GM23338 (cell line): ENCODE results near the gene WWOX. TPM values are rescaled to one million over a fixed set of nuclear protein-coding genes. Genes with fewer than 3 reads are reported as not detected.

Source experiments
- ATAC-seq: fragments of 200-7000 bp; cut with Tn5 transposase; 3 replicates; pipeline ENCODE4 v1.9.1; 2020
- DNase-seq: peaks from one replicate; pipeline ENCODE4 v3.0.0-alpha.2; 2015; ENCODE audit warnings: low spot score
- H2AFZ ChIP-seq: fragments of 200-600 bp; sonication (generic); 2 replicates; pipeline ENCODE4 v1.8.0; 2016; ENCODE audit warnings: antibody characterized with exemption, mild to moderate bottlenecking, moderate library complexity
- H3F3A ChIP-seq: fragments of 200-600 bp; sonication (generic); replicated peaks from 2 replicates; pipeline ENCODE4 v1.8.0; 2017; ENCODE audit warnings: antibody characterized with exemption, mixed run types, low read depth
- H3K27ac ChIP-seq: fragments of 200-600 bp; sonication (generic); 2 replicates; pipeline ENCODE4 v1.6.1; 2016; ENCODE audit warnings: low read depth
- H3K27me3 ChIP-seq: fragments of 200-600 bp; sonication (generic); 2 replicates; pipeline ENCODE4 v1.8.0; 2016; ENCODE audit warnings: mild to moderate bottlenecking, mixed run types, moderate library complexity; ENCODE audit not compliant: insufficient read depth
- H3K36me3 ChIP-seq: fragments of 200-600 bp; sonication (generic); 2 replicates; pipeline ENCODE4 v1.8.0; 2016; ENCODE audit warnings: mild to moderate bottlenecking; ENCODE audit not compliant: insufficient read depth
- H3K4me1 ChIP-seq: fragments of 200-600 bp; sonication (generic); 2 replicates; pipeline ENCODE4 v1.8.0; 2016; ENCODE audit warnings: mild to moderate bottlenecking, moderate library complexity; ENCODE audit not compliant: insufficient read depth
- H3K4me2 ChIP-seq: fragments of 200-600 bp; sonication (generic); 2 replicates; pipeline ENCODE4 v1.7.1; 2017; ENCODE audit warnings: mixed run types
- H3K4me3 ChIP-seq: fragments of 200-600 bp; sonication (generic); 2 replicates; pipeline ENCODE4 v1.6.1; 2016; ENCODE audit warnings: mixed run types
- H3K79me2 ChIP-seq: fragments of 200-600 bp; sonication (generic); replicated peaks from 2 replicates; pipeline ENCODE4 v1.8.0; 2017; ENCODE audit warnings: mild to moderate bottlenecking; ENCODE audit not compliant: insufficient read depth
- H3K9me2 ChIP-seq: fragments of 200-600 bp; sonication (generic); 2 replicates; pipeline ENCODE4 v1.8.0; 2017; ENCODE audit not compliant: insufficient read depth
- H4K20me1 ChIP-seq: fragments of 200-600 bp; sonication (generic); replicated peaks from 2 replicates; pipeline ENCODE4 v1.8.0; 2017; ENCODE audit warnings: mild to moderate bottlenecking; ENCODE audit not compliant: insufficient read depth
- H3K27ac Mint-ChIP-seq: 2 replicates; pipeline ENCODE4 v1.8.0; 2020; ENCODE audit warnings: inconsistent platforms, mild to moderate bottlenecking, moderate library complexity, mixed read lengths
- H3K27me3 Mint-ChIP-seq: 3 replicates; pipeline ENCODE4 v1.8.0; 2022; ENCODE audit warnings: low read depth, mild to moderate bottlenecking, moderate library complexity, mixed read lengths, inconsistent platforms; ENCODE audit not compliant: insufficient read depth, poor library complexity
- H3K36me3 Mint-ChIP-seq: 3 replicates; pipeline ENCODE4 v1.8.0; 2021; ENCODE audit warnings: low read depth, mild to moderate bottlenecking, inconsistent platforms, moderate library complexity, mixed read lengths
- H3K4me1 Mint-ChIP-seq: 3 replicates; pipeline ENCODE4 v1.8.0; 2020; ENCODE audit warnings: mild to moderate bottlenecking, inconsistent platforms, mixed read lengths
- H3K4me3 Mint-ChIP-seq: 3 replicates; pipeline ENCODE4 v1.8.0; 2021; ENCODE audit warnings: moderate library complexity, mild to moderate bottlenecking, inconsistent platforms, mixed read lengths
- H3K9me3 Mint-ChIP-seq: 3 replicates; pipeline ENCODE4 v1.8.0; 2020; ENCODE audit warnings: moderate library complexity, mild to moderate bottlenecking, inconsistent platforms, mixed read lengths
- CREB1 ChIP-seq: fragments of 250-450 bp; sonication (Bioruptor Pico); IDR thresholded peaks from 2 replicates; pipeline ENCODE4 v1.5.0; 2020; ENCODE audit warnings: low read depth, mild to moderate bottlenecking, moderate library complexity
- CTCF ChIP-seq, 2 experiments: fragments of 200-600 bp in 1 of 2; sonication (generic) in 1 of 2; conservative IDR thresholded peaks; 2 replicates each; pipeline versions ENCODE4 v1.5.1 to v1.6.1; 2016 to 2017; ENCODE audit warnings: antibody characterized with exemption in 2 of 2, low read depth in 2 of 2, mild to moderate bottlenecking in 2 of 2, moderate library complexity in 1 of 2
- ETS1 ChIP-seq: IDR thresholded peaks from 2 replicates; pipeline ENCODE4 v1.6.1; 2016; ENCODE audit warnings: antibody characterized with exemption
- EZH2 ChIP-seq: fragments of 200-600 bp; sonication (generic); IDR thresholded peaks from one replicate; pipeline ENCODE4 v1.8.0; 2017; ENCODE audit warnings: antibody characterized with exemption, mild to moderate bottlenecking, low read depth; ENCODE audit not compliant: unreplicated experiment
- EZH2phosphoT487 ChIP-seq: fragments of 200-600 bp; sonication (generic); IDR thresholded peaks from one replicate; pipeline ENCODE4 v1.8.1; 2018; ENCODE audit warnings: antibody characterized with exemption; ENCODE audit not compliant: unreplicated experiment
- JUNB ChIP-seq: IDR thresholded peaks from one replicate; pipeline ENCODE4 v1.6.1; 2016; ENCODE audit warnings: antibody characterized with exemption; ENCODE audit not compliant: unreplicated experiment
- NANOG ChIP-seq: IDR thresholded peaks from 2 replicates; pipeline ENCODE4 v1.6.1; 2016; ENCODE audit warnings: antibody characterized with exemption, borderline replicate concordance
- ZNF114 ChIP-seq: fragments of 250-450 bp; sonication (Bioruptor Pico); IDR thresholded peaks from 2 replicates; pipeline ENCODE4 v1.5.0; 2020; ENCODE audit warnings: mild to moderate bottlenecking, moderate library complexity
- ZNF331 ChIP-seq: fragments of 250-450 bp; sonication (Bioruptor Pico); IDR thresholded peaks from 2 replicates; pipeline ENCODE4 v1.5.0; 2020; ENCODE audit warnings: low read depth, mild to moderate bottlenecking, moderate library complexity
- ZNF462 ChIP-seq: fragments of 250-450 bp; sonication (Bioruptor Pico); IDR thresholded peaks from 2 replicates; pipeline ENCODE4 v1.5.0; 2020; ENCODE audit warnings: mild to moderate bottlenecking, moderate library complexity
- polyA plus RNA-seq: library from polyadenylated mRNA; unstranded; fragments of >200 nt; fragmentation: Nextera tagmentation; extraction: Ambion mirVana; gene quantifications from 2 replicates; pipeline ENCODE4 v1.2.1, GENCODE V29; 2016
- total RNA-seq: library from RNA; depleted of rRNA; stranded (reverse); fragments of >200 nt; shearing (Covaris generic); gene quantifications from 2 replicates; pipeline ENCODE4 v1.2.3, GENCODE V29; 2014

Gene WWOX
- total and polyA plus RNA-seq, 2 experiments from 2014 or later = 10.0 to 19.3 TPM

GRCh38 chr16:79181419-79181818 lies 1082.0 kb downstream of the WWOX start:
- no peak for DNase-seq
- TF ChIP-seq EZH2phosphoT487 (no peak), ZNF331 (CRISPR knock-in tag) (no peak)
- H3K27ac ChIP-seq = no peak overlapping the region

GRCh38 chr16:79182616-79183015 lies 1083.2 kb downstream of the WWOX start:
- no peak overlapping the region for H3K4me3 Mint-ChIP-seq
- peaks cover 5% of the 10 kb centered on the region; the same call in 1 of the 3 replicates for H3K9me3 Mint-ChIP-seq
- Histone ChIP-seq H3K27me3 (no peaks in the 10 kb centered on the region), H3K4me3 (no peak overlapping the region), H3K36me3 (no peaks in the 10 kb centered on the region), H3K27ac (no peak overlapping the region), H3K4me2 (no peak overlapping the region), H3K4me1 (peaks cover 6% of the 10 kb centered on the region; the same call in 1 of the 2 replicates), H3K79me2 (no peaks in the 10 kb centered on the region), H3K9me2 (no peaks in the 10 kb centered on the region), H3F3A (no peaks in the 10 kb centered on the region), H4K20me1 (no peaks in the 10 kb centered on the region), H2AFZ (no peak overlapping the region)
- ATAC-seq = no peak
- no peaks in the 10 kb centered on the region for H3K36me3 Mint-ChIP-seq
- H3K4me1 Mint-ChIP-seq = 0 out of 3 replicates have a peak, but pooled peaks cover 4% of the 10 kb centered on the region
- H3K27ac Mint-ChIP-seq = no peak overlapping the region
- peaks cover 3% of the 10 kb centered on the region for H3K27me3 Mint-ChIP-seq
- DNase-seq = no peak
- TF ChIP-seq ZNF331 (CRISPR knock-in tag) (no peak), ETS1 (no peak), CTCF (conservative IDR thresholded peaks at IDR 0.05; ENCODE audit: low read depth in 2 of 2) (no peak), CREB1 (CRISPR knock-in tag) (no peak), ZNF462 (CRISPR knock-in tag) (no peak), JUNB (no peak), ZNF114 (CRISPR knock-in tag) (no peak), EZH2phosphoT487 (no peak), EZH2 (no peak), NANOG (no peak)

More at GRCh38 chr16:79181419-79181818, 1082.0 kb downstream of the WWOX start:
- no peaks in the 10 kb centered on the region for H3K27me3 ChIP-seq
- ATAC-seq = no peak
- 0 out of 3 replicates have a peak, but pooled peaks cover 4% of the 10 kb centered on the region for H3K4me1 Mint-ChIP-seq
- H3K4me1 ChIP-seq = peaks cover 6% of the 10 kb centered on the region; the same call in 1 of the 2 replicates
- H3K4me3 ChIP-seq = no peak overlapping the region
- peaks cover 3% of the 10 kb centered on the region for H3K27me3 Mint-ChIP-seq
- H3K27ac Mint-ChIP-seq = no peak overlapping the region
- H3K36me3 Mint-ChIP-seq = no peaks in the 10 kb centered on the region
- H3K9me2 ChIP-seq = no peaks in the 10 kb centered on the region
- H4K20me1 ChIP-seq = no peaks in the 10 kb centered on the region
- H3K4me3 Mint-ChIP-seq = no peak overlapping the region
- H3K79me2 ChIP-seq = no peaks in the 10 kb centered on the region
- H3K9me3 Mint-ChIP-seq = peaks cover 5% of the 10 kb centered on the region; the same call in 1 of the 3 replicates
- H2AFZ ChIP-seq = no peak overlapping the region
- no peaks in the 10 kb centered on the region for H3F3A ChIP-seq
- H3K4me2 ChIP-seq = no peak overlapping the region
- H3K36me3 ChIP-seq = no peaks in the 10 kb centered on the region
